Body of pancreas (tissue), 4 donors: ENCODE measurements around the gene PARL.

Experiments used
- POLR2A ChIP-seq, 3 donors: fragments of 450-650 bp; IDR thresholded peaks; one replicate each; pipeline ENCODE4 v1.6.1; 2016; ENCODE audit warnings: antibody characterized with exemption in 3 of 3, mild to moderate bottlenecking in 2 of 3
- TF ChIP-seq, protein P1 (sequence below), 7 experiments: fragments of 450-650 bp in 4 of 7; fragments of 200-600 bp in 3 of 7; sonication (generic) in 3 of 7; IDR thresholded peaks; one replicate each; pipeline ENCODE4 v1.5.1; 2016 to 2019; ENCODE audit warnings: antibody characterized with exemption in 7 of 7

GRCh38 chr3:183790700-183791099 lies 94.0 kb downstream of the PARL start:
- TF ChIP-seq, protein P1, sequence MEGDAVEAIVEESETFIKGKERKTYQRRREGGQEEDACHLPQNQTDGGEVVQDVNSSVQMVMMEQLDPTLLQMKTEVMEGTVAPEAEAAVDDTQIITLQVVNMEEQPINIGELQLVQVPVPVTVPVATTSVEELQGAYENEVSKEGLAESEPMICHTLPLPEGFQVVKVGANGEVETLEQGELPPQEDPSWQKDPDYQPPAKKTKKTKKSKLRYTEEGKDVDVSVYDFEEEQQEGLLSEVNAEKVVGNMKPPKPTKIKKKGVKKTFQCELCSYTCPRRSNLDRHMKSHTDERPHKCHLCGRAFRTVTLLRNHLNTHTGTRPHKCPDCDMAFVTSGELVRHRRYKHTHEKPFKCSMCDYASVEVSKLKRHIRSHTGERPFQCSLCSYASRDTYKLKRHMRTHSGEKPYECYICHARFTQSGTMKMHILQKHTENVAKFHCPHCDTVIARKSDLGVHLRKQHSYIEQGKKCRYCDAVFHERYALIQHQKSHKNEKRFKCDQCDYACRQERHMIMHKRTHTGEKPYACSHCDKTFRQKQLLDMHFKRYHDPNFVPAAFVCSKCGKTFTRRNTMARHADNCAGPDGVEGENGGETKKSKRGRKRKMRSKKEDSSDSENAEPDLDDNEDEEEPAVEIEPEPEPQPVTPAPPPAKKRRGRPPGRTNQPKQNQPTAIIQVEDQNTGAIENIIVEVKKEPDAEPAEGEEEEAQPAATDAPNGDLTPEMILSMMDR (IDR thresholded peaks at IDR 0.05): no peak
- no peak for TF ChIP-seq POLR2A (IDR thresholded peaks at IDR 0.05)
